Posterior cingulate gyrus (tissue), 11 donors: ENCODE data around the gene ASIP.
A peak's percentile ranks its signal among the peaks of the same experiment; 100 is the strongest.
"Not testable (repeated sequence)": the region's sequence is repeated elsewhere in the genome, so short reads cannot be mapped to it uniquely, and the experiment has no call there.

ENCODE experiments used
- DNase-seq, 10 donors: peaks; one replicate each; pipeline versions ENCODE4 v3.0.0 to v3.0.0-alpha.2; 2020 to 2021; ENCODE audit warnings: mixed read lengths in 3 of 10
- intact Hi-C: fragments of 100-400 bp; cut with DNase I; formaldehyde crosslinking; loops from one replicate; pipeline ENCODE4 v1.15.1; 2023

Gene ASIP

GRCh38 chr20:34242015-34242414 is 792 bp downstream of the ASIP start:
- DNase-seq, intact Hi-C loops: not testable (repeated sequence)

- DNase-seq: no peak
- intact Hi-C loops: no loop called here
These were observed 1.7 kb downstream of the ASIP start for GRCh38 chr20:34242879-34243278.

GRCh38 chr20:34243377-34243776 is 2.2 kb downstream of the ASIP start:
- intact Hi-C loops: no loop called here
- no peak for DNase-seq

- DNase-seq: no peak
- intact Hi-C loops: no loop called here
These were observed 5.0 kb downstream of the ASIP start for GRCh38 chr20:34246126-34246626.

GRCh38 chr20:34249291-34249690 is 8.1 kb downstream of the ASIP start:
- no peak for DNase-seq
- intact Hi-C loops: no loop called here

GRCh38 chr20:34250005-34250404 is 8.8 kb downstream of the ASIP start:
- DNase-seq: no peak
- intact Hi-C loops: no loop called here

- intact Hi-C loops: no loop called here
- no peak for DNase-seq
These were observed 10.4 kb downstream of the ASIP start for GRCh38 chr20:34251619-34252018.

- DNase-seq, intact Hi-C loops: not testable (repeated sequence)
These were observed 11.3 kb downstream of the ASIP start for GRCh38 chr20:34252431-34253086.

- DNase-seq: no peak
- intact Hi-C loops: no loop called here
These were observed 13.8 kb downstream of the ASIP start for GRCh38 chr20:34254979-34255378.

GRCh38 chr20:34256629-34257124 is 15.5 kb downstream of the ASIP start:
- intact Hi-C loops: no loop called here
- DNase-seq: no peak

GRCh38 chr20:34260208-34260942 is 19.2 kb downstream of the ASIP start:
- intact Hi-C loops: no loop called here
- DNase-seq: no peak

- DNase-seq: no peak
- intact Hi-C loops: no loop called here
These were observed 21.5 kb downstream of the ASIP start for GRCh38 chr20:34262488-34263288.

- DNase-seq, intact Hi-C loops: not testable (repeated sequence)
These were observed 22.2 kb downstream of the ASIP start for GRCh38 chr20:34263468-34263867.

GRCh38 chr20:34264141-34264540 is 22.9 kb downstream of the ASIP start:
- DNase-seq: no peak
- intact Hi-C loops: no loop called here

GRCh38 chr20:34268145-34268544 is 26.9 kb downstream of the ASIP start:
- intact Hi-C loops: no loop called here
- peak in 1 of 10 donors; percentile 70 for DNase-seq

- DNase-seq: peak in 7 of 10 donors; percentile 18 to 90 (median 41)
- intact Hi-C loops: no loop called here
These were observed 27.8 kb downstream of the ASIP start for GRCh38 chr20:34268851-34269636.

- DNase-seq: peak in 1 of 10 donors; percentile 45
- intact Hi-C loops: no loop called here
These were observed 28.9 kb downstream of the ASIP start for GRCh38 chr20:34269996-34270627.

- intact Hi-C loops: no loop called here
- DNase-seq: peak in 2 of 10 donors; percentile 15 to 35
These were observed 30.7 kb downstream of the ASIP start for GRCh38 chr20:34271956-34272355.

- peak in 2 of 10 donors; percentile 11 for DNase-seq
- intact Hi-C loops: no loop called here
These were observed 33.5 kb downstream of the ASIP start for GRCh38 chr20:34274694-34275093.

GRCh38 chr20:34281177-34281576 is 40.0 kb downstream of the ASIP start:
- intact Hi-C loops: no loop called here
- no peak for DNase-seq
